Hematopoietic multipotent progenitor cell treated with erythropoietin and hydrocortisone succinate and interleukin-3 and kit ligand, for 6 days (in vitro differentiated cells): ENCODE measurements around the gene AP1B1.

Source experiments
- DNase-seq: peaks from one replicate; pipeline ENCODE4 v3.0.0-alpha.2; 2015

AP1B1 gene

GRCh38 chr22:29291215-29291614 lies 97.2 kb downstream of the AP1B1 start:
- DNase-seq, result no peak

GRCh38 chr22:29290061-29290460 lies 98.3 kb downstream of the AP1B1 start:
- no peak for DNase-seq

GRCh38 chr22:29288837-29289236 lies 99.5 kb downstream of the AP1B1 start:
- no peak for DNase-seq

- DNase-seq, result no peak
Measured at GRCh38 chr22:29284196-29284595, 104.2 kb downstream of the AP1B1 start.

GRCh38 chr22:29277927-29278326 lies 110.4 kb downstream of the AP1B1 start:
- DNase-seq, result no peak
